HG03097 (cell line): ENCODE measurements around the gene FUT2.
A peak's percentile ranks its signal among the peaks of the same experiment; 100 is the strongest.

Source experiments
- ATAC-seq: cut with Tn5 transposase; IDR thresholded peaks from one replicate; pipeline ENCODE4 v1.9.1; 2021; ENCODE audit not compliant: unreplicated experiment, low FRiP score

Gene FUT2

DNA sequence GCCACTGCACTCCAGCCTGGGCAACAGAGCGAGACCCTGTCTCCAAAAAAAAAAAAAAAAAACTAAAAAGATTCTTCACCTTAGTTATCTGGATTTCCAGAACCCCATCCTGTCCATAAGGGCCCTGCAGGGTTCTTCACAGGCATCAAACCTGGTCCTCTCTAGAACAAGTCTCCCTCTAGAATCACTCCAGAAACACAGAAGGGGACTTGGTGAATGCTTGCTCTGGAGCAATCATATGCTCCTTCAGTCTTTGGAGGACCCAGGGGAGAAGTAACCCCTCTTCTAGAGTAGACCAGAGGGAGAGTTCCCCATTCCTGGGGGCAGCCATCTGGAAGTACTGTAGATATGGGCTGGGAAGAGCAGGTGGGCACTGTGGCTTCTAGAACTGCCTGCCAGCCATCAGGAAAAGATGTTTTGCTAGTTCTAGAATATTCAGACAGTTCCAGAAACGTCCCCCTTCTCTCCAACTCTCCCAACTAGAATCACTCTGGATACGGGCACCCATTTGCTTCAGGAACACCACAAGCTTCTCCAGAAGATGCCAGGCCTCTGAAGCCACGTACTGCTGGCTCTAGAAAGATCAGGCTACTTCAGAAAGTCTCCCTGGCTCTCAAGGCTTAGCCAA, 53.9 kb downstream of the FUT2 start:
- no peak for ATAC-seq

DNA sequence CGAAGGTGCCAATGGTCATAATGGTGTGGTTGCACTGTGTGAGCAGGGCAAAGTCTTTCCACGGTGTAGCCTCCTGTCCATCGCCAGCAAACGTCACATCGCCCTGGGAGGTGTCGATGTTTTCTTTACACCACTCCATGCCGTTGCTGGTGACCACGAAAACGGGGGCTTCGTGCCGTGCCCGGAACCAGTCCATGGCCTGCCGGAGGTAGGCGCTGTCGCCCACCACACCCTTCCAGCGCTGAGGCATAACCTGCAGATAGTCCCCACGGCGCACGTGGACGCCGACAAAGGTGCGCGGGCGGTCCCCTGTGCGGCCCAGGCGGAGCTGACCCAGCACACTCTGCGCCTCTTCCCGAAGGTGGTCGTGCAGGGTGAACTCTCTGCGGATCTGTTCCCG, 54.6 kb downstream of the FUT2 start:
- ATAC-seq, result no peak

- ATAC-seq, result no peak
Measured at GRCh38 chr19:48750771-48751504, 55.2 kb downstream of the FUT2 start.

DNA sequence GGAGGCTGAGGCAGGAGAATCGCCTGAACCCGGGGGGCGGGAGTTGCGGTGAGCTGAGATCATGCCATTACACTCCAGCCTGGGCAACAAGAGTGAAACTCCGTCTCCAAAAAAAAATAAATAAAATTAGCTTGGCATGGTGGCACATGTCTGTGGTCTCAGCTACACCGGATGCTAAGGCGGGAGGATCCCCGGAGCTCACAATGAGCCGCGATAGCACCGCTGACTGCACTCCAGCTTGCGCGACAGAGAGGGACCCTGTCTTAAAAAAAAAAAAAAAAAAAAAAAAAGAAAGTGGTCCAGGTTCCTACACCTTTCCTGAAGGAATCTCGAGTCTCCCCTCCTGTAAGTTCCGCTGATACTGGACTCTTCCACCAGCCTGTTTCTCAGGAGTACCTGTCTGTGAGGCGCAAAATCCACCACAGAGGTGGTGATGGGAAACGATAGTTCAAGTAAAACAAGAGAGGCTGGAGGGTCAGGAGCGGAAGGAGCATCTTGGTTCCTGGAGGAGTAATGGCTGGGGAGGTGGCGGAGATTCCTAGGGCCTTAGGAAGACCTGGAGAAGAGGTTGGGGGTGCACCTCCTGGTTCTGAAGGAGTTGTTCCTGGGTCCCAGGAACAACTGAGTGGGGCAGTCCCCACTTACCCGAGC, 56.2 kb downstream of the FUT2 start:
- no peak for ATAC-seq

DNA sequence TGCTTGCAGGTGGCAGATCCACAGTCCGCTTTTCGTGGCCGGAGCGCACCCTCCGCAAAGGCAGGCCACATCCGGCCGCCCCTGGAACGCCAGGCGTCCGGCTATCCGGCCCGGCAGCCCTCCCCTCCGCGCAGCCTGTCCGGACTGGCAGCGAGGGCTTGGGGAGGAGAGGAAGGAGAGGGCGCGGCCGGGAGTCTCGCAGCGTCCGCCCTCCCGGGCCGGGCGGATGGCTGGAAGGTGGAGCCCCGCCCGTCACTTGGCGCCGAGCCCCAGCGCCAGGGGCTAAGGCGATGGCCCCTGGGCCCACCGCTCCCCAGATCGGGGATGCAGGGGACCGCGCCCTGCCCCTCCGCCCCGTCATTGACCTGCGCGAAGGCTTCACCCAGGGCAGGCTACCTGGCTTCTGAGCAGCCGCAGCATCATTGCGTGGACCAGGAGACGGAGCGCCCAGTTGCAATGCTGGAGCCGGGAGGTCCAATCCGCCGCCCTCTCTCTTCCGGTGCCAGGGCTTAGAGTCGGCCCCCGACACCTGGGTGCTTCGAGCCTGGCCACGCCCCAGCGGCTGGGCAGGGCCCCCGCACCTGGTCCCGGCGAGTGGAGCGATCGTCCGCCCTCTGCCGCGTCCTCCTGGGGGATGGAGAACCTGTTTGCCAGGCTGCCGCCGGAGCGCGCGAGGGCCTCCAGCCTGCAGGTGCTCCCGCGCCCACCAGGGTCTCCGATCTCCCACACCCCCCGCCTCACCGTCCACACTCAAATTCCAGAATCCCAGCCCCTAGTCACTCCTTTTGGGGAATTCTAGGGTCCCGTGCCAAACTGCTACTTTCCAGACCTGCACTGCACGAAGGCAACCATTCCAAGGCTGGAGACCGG, 57.0 kb downstream of the FUT2 start, which contains the start of gene FUT1:
TSS of gene FUT1 (minus strand) at position 146 of the 870 bp plus-strand sequence. CDS start 1,360 bp downstream, outside the sequence.
- ATAC-seq, result peak; percentile 48

- ATAC-seq, result no peak
Measured at GRCh38 chr19:48755084-48755641, 59.4 kb downstream of the FUT2 start, which contains the start of gene FGF21. Gene FGF21 (plus strand): TSS chr19:48755524. CDS start chr19:48756237, 713 bp downstream.
